K562 (cell line): ENCODE data around the gene HPSE2. TPM values are rescaled to one million over a fixed set of nuclear protein-coding genes. Genes with fewer than 3 reads are reported as not detected.

ENCODE experiments used
- CUX1 ChIP-seq: fragments of 200-800 bp; sonication (Bioruptor generic); IDR thresholded peaks from 2 replicates; pipeline ENCODE4 v1.6.1; 2016; ENCODE audit warnings: missing genetic modification characterization, missing compliant biosample characterization
- ESRRB ChIP-seq: fragments of 250-450 bp; sonication (Bioruptor Pico); IDR thresholded peaks from 2 replicates; pipeline ENCODE4 v1.5.0; 2020; ENCODE audit warnings: mild to moderate bottlenecking, moderate library complexity, borderline replicate concordance
- JUN ChIP-seq, 2 experiments: sonication (generic) in 1 of 2; formaldehyde crosslinking in 1 of 2; IDR thresholded peaks; 2 replicates each; pipeline versions ENCODE4 v1.6.1 to v1.8.0; 2012 to 2022; ENCODE audit warnings: borderline replicate concordance in 2 of 2, mild to moderate bottlenecking in 2 of 2, improper control_type of control experiment in 1 of 2, low read depth in 1 of 2, low read length in 1 of 2, missing genetic modification reagents in 1 of 2
- NFRKB ChIP-seq: fragments of 450-650 bp; IDR thresholded peaks from 2 replicates; pipeline ENCODE4 v1.6.1; 2016; ENCODE audit warnings: low read depth
- PCBP1 ChIP-seq: fragments of 200-400 bp; formaldehyde crosslinking; IDR thresholded peaks from 2 replicates; pipeline ENCODE4 v1.6.1; 2018; ENCODE audit warnings: mild to moderate bottlenecking, low read depth, low read length; ENCODE audit not compliant: poor library complexity, severe bottlenecking
- TCF7L2 ChIP-seq: fragments of 150-350 bp; IDR thresholded peaks from 2 replicates; pipeline ENCODE4 v1.6.1; 2016; ENCODE audit warnings: low read depth, mild to moderate bottlenecking, low read length, moderate library complexity
- ZBTB49 ChIP-seq: sonication (generic); formaldehyde crosslinking; IDR thresholded peaks from 2 replicates; pipeline ENCODE4 v1.8.0; 2022; ENCODE audit warnings: missing genetic modification reagents, mild to moderate bottlenecking, borderline replicate concordance
- ZNF436 ChIP-seq: fragments of 250-450, 450-650 bp; sonication (Bioruptor Pico); formaldehyde crosslinking; IDR thresholded peaks from 2 replicates; pipeline ENCODE4 v1.7.0; 2020; ENCODE audit warnings: mild to moderate bottlenecking
- polyA plus RNA-seq, 8 experiments: library from polyadenylated mRNA; depleted of rRNA in 4 of 8; stranded (reverse) in 5 of 8; unstranded in 3 of 8; fragments of >200 nt; fragmentation: Nextera tagmentation in 2 of 8; fragmentation: Illumina TruSeq in 1 of 8; extraction: Ambion mirVana in 2 of 8; extraction: Trizol in 1 of 8; gene quantifications; 2 replicates each; pipeline versions ENCODE4 v1.2.1 to v1.2.3, GENCODE V29; 2011 to 2014; ENCODE audit warnings: inconsistent platforms in 1 of 8, missing spikeins in 1 of 8
- total RNA-seq, 7 experiments: library from RNA; depleted of rRNA in 6 of 7; stranded (reverse); fragments of >200 nt in 6 of 7; fragmentation: Illumina TruSeq in 2 of 7; extraction: Trizol in 2 of 7; gene quantifications; 2 replicates each; pipeline versions ENCODE4 v1.2.1 to v1.2.3, GENCODE V29; 2011 to 2021; ENCODE audit warnings: low replicate concordance in 1 of 7
- TF ChIP-seq, protein P1 (sequence below), 2 experiments: IDR thresholded peaks; 2 replicates each; pipeline ENCODE4 v1.6.1; 2012; ENCODE audit warnings: improper control_type of control experiment in 2 of 2, low read depth in 2 of 2, low read length in 2 of 2, borderline replicate concordance in 1 of 2
- TF ChIP-seq, protein P2 (sequence below): fragments of 250-450 bp; sonication (Bioruptor Pico); IDR thresholded peaks from 2 replicates; pipeline ENCODE4 v1.4.0; 2020; ENCODE audit warnings: mild to moderate bottlenecking

HPSE2 gene
- total and polyA plus RNA-seq, 9 of the 15 experiments (the other 6 are each of a cell fraction or from before 2014, with no cell fraction given) = 0.03 to 0.10 (median 0.04) TPM; not detected in 2

- TF ChIP-seq, protein P1, sequence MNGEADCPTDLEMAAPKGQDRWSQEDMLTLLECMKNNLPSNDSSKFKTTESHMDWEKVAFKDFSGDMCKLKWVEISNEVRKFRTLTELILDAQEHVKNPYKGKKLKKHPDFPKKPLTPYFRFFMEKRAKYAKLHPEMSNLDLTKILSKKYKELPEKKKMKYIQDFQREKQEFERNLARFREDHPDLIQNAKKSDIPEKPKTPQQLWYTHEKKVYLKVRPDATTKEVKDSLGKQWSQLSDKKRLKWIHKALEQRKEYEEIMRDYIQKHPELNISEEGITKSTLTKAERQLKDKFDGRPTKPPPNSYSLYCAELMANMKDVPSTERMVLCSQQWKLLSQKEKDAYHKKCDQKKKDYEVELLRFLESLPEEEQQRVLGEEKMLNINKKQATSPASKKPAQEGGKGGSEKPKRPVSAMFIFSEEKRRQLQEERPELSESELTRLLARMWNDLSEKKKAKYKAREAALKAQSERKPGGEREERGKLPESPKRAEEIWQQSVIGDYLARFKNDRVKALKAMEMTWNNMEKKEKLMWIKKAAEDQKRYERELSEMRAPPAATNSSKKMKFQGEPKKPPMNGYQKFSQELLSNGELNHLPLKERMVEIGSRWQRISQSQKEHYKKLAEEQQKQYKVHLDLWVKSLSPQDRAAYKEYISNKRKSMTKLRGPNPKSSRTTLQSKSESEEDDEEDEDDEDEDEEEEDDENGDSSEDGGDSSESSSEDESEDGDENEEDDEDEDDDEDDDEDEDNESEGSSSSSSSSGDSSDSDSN (IDR thresholded peaks at IDR 0.05; ENCODE audit: borderline replicate concordance in 1 of 2, low read depth in 2 of 2, low read length in 2 of 2) = no peak
- no peak for TF ChIP-seq ESRRB (CRISPR knock-in tag)
- TF ChIP-seq ZBTB49 (CRISPR knock-in tag) = no peak
- no peak for TF ChIP-seq TCF7L2
- no peak for TF ChIP-seq NFRKB
- TF ChIP-seq JUN (IDR thresholded peaks at IDR 0.05; ENCODE audit: borderline replicate concordance, low read depth, low read length) = no peak
- TF ChIP-seq JUN (CRISPR knock-in tag; IDR thresholded peaks at IDR 0.05; ENCODE audit: borderline replicate concordance) = no peak
- TF ChIP-seq, protein P2, sequence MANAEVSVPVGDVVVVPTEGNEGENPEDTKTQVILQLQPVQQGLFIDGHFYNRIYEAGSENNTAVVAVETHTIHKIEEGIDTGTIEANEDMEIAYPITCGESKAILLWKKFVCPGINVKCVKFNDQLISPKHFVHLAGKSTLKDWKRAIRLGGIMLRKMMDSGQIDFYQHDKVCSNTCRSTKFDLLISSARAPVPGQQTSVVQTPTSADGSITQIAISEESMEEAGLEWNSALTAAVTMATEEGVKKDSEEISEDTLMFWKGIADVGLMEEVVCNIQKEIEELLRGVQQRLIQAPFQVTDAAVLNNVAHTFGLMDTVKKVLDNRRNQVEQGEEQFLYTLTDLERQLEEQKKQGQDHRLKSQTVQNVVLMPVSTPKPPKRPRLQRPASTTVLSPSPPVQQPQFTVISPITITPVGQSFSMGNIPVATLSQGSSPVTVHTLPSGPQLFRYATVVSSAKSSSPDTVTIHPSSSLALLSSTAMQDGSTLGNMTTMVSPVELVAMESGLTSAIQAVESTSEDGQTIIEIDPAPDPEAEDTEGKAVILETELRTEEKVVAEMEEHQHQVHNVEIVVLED = no peak
- TF ChIP-seq CUX1 (CRISPR knock-in tag) = no peak
- TF ChIP-seq ZNF436 (CRISPR knock-in tag) = no peak
- no peak for TF ChIP-seq PCBP1
Observed at GRCh38 chr10:98556061-98556460, 679.6 kb downstream of the HPSE2 start (continued).
